ENCODE measurements around the gene STN1.

The STN1 gene

DNA sequence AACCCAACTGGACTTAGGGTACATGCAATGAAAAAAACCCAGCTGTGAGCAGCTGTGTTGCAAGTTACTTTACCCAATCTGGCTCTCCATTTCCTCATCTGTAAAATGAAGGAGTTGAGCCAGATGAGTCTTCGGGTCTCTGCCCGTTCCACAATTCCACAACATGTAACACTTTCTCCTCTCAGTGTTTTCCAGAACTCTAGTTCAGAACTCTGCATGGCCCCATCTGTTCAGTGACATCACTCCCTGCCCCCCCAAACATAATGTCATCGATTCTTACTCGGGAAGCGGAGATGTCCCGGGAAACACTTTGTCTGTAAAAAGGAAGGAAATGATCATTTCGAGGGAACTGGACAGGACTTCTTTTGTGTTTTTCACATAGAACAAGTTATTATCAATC is 65.1 kb downstream of the STN1 start:
- TF ChIP-seq, protein P1, sequence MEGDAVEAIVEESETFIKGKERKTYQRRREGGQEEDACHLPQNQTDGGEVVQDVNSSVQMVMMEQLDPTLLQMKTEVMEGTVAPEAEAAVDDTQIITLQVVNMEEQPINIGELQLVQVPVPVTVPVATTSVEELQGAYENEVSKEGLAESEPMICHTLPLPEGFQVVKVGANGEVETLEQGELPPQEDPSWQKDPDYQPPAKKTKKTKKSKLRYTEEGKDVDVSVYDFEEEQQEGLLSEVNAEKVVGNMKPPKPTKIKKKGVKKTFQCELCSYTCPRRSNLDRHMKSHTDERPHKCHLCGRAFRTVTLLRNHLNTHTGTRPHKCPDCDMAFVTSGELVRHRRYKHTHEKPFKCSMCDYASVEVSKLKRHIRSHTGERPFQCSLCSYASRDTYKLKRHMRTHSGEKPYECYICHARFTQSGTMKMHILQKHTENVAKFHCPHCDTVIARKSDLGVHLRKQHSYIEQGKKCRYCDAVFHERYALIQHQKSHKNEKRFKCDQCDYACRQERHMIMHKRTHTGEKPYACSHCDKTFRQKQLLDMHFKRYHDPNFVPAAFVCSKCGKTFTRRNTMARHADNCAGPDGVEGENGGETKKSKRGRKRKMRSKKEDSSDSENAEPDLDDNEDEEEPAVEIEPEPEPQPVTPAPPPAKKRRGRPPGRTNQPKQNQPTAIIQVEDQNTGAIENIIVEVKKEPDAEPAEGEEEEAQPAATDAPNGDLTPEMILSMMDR (IDR thresholded peaks at IDR 0.05; ENCODE audit: extremely low read depth, insufficient read depth, missing control alignments), result no peak
- in situ Hi-C loops (cut with MboI; ENCODE audit: low pct_unique_long_range_greater_than_20kb, low sequenced_read_pairs, unreplicated experiment), result no loop called here
- DNase-seq (ENCODE audit: low spot score), result no peak

GRCh38 chr10:103852189-103852711 is 65.7 kb downstream of the STN1 start:
- DNase-seq (ENCODE audit: low spot score), result no peak
- in situ Hi-C loops (cut with MboI; ENCODE audit: low pct_unique_long_range_greater_than_20kb, low sequenced_read_pairs, unreplicated experiment), result no loop called here
- TF ChIP-seq, protein P1 (IDR thresholded peaks at IDR 0.05; ENCODE audit: extremely low read depth, insufficient read depth, missing control alignments), result no peak

DNA sequence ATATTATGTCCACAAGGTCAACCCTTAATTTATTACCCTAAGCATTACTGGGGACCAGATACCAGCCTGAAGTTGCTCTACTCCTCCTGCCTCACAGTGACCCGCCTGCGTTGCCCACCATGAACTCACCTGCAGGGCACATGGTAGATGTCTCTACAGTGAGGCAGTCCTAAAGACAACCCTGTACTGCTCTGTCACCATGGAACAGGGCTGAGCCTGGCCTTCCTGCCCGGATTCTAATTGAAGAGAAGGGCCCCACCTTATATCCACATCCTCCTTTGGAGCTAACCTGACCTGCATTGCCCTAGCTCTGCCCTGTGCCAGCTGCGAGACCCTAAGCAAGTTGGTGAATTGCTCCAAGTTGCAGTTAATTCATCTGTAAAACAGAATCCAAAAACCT is 66.7 kb downstream of the STN1 start:
- DNase-seq (ENCODE audit: low spot score), result no peak
- TF ChIP-seq, protein P1 (IDR thresholded peaks at IDR 0.05; ENCODE audit: extremely low read depth, insufficient read depth, missing control alignments), result no peak
- in situ Hi-C loops (cut with MboI; ENCODE audit: low pct_unique_long_range_greater_than_20kb, low sequenced_read_pairs, unreplicated experiment), result no loop called here

GRCh38 chr10:103850572-103850895 is 67.5 kb downstream of the STN1 start:
- in situ Hi-C loops (cut with MboI; ENCODE audit: low pct_unique_long_range_greater_than_20kb, low sequenced_read_pairs, unreplicated experiment), result no loop called here
- TF ChIP-seq, protein P1 (IDR thresholded peaks at IDR 0.05; ENCODE audit: extremely low read depth, insufficient read depth, missing control alignments), result no peak
- DNase-seq (ENCODE audit: low spot score), result no peak

- in situ Hi-C loops (cut with MboI; ENCODE audit: low pct_unique_long_range_greater_than_20kb, low sequenced_read_pairs, unreplicated experiment), result no loop called here
- no peak for DNase-seq (ENCODE audit: low spot score)
- TF ChIP-seq, protein P1 (IDR thresholded peaks at IDR 0.05; ENCODE audit: extremely low read depth, insufficient read depth, missing control alignments), result no peak
These were observed 68.0 kb downstream of the STN1 start for GRCh38 chr10:103849880-103850571.

DNA sequence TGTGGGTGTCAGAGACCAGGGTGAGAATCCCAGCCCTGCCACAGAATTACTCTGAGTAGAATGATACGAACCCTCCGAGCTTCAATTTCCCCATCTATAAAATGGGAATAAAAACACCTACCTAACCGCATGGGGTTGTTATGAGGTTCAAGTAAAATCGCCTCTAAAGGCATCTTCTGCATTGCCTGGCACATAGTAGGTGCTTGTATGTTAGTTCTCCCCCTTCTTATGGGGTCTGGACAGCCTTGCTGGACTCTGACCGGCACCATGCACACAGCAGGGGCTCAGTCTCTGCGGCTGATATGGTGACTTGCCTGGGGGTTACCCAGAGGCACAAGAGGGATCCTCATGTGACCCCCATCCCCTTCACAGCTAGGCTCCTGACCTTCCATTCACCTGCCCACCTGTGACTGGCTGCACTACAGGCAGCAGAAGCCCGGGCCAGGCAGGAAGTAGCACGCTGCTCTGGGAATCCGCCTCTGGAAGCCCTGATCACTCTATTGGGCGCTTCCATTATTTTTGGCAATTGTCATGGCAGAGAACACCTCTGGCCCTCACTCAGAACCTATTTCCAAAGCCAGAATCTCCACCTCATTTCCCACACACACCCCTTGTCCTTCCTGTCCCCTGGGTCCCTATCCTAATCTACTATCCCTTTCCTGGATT is 68.6 kb downstream of the STN1 start:
- TF ChIP-seq, protein P1 (IDR thresholded peaks at IDR 0.05; ENCODE audit: extremely low read depth, insufficient read depth, missing control alignments), result no peak
- in situ Hi-C loops (cut with MboI; ENCODE audit: low pct_unique_long_range_greater_than_20kb, low sequenced_read_pairs, unreplicated experiment), result no loop called here
- no peak for DNase-seq (ENCODE audit: low spot score)

Data from GM13977 (cell line).